GM12873 (cell line): ENCODE results near the gene FBRSL1.

ENCODE experiments used
- TF ChIP-seq, protein P1 (sequence below): IDR thresholded peaks from 2 replicates; pipeline ENCODE4 v1.5.1; 2012; ENCODE audit warnings: low read depth, mild to moderate bottlenecking, moderate library complexity, low read length, control low read depth; ENCODE audit not compliant: insufficient read depth; ENCODE audit errors: missing control alignments

Gene FBRSL1

DNA sequence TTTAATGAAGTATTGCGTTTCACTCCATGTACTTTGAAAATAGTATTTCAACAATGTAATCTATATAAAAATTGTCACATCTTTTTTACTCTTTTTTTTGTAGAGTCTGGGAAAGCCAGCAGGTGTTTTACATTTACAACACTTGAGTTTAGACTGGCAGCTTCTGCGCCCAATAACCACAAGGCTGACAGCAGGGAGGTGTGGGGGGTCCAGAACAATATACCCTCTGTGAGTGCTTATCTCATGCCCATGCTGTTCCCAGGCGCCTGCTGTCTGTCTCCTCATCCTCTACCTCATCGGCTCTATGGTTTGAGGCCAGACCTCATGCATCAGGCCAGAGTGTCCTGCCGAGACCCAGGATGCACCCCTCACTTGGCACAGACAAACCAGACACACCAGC, 24.9 kb downstream of the FBRSL1 start:
- TF ChIP-seq, protein P1, sequence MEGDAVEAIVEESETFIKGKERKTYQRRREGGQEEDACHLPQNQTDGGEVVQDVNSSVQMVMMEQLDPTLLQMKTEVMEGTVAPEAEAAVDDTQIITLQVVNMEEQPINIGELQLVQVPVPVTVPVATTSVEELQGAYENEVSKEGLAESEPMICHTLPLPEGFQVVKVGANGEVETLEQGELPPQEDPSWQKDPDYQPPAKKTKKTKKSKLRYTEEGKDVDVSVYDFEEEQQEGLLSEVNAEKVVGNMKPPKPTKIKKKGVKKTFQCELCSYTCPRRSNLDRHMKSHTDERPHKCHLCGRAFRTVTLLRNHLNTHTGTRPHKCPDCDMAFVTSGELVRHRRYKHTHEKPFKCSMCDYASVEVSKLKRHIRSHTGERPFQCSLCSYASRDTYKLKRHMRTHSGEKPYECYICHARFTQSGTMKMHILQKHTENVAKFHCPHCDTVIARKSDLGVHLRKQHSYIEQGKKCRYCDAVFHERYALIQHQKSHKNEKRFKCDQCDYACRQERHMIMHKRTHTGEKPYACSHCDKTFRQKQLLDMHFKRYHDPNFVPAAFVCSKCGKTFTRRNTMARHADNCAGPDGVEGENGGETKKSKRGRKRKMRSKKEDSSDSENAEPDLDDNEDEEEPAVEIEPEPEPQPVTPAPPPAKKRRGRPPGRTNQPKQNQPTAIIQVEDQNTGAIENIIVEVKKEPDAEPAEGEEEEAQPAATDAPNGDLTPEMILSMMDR: no peak

DNA sequence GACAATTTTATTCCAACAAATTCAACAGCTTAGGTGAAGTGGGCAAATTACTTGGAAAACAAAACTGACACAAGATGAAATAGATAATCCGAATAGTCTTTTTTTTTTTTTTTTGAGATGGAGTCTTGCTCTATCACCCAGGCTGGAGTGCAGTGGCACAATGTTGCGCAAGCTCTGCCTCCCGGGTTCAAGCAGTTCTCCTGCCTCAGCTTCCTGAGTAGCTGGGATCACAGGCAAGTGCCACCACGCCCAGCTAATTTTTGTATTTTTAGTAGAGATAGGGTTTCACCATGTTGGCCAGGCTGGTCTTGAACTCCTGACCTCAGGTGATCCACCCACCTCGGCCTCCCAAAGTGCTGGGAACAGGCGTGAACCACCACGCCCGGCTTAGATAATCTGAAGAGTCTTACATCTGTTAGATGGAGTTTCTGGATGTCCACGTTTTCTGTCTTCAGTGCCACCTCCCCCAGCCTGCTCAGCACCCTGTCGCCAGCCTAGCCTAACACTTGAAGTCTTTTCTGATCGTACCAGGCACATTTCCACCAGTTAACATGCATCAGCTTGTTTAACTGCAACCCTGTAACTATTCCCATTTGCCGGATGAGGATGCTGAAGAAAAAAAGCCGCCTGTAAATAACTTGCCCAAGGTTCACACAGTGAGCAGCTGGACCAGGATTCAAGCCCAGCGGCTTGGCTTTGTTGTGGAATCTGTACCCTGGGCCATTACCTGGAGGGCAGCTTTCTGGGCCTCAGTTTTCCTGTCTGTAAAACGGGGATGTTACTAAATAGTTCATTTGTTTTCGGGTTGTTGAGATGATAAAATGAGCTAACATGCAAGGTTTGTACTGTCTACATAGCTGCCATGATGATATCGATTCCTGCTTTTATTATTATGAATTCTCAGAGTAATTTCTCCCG, 26.4 kb downstream of the FBRSL1 start:
- TF ChIP-seq, protein P1: no peak

GRCh38 chr12:132517013-132517739, 27.2 kb downstream of the FBRSL1 start:
- TF ChIP-seq, protein P1: no peak

DNA sequence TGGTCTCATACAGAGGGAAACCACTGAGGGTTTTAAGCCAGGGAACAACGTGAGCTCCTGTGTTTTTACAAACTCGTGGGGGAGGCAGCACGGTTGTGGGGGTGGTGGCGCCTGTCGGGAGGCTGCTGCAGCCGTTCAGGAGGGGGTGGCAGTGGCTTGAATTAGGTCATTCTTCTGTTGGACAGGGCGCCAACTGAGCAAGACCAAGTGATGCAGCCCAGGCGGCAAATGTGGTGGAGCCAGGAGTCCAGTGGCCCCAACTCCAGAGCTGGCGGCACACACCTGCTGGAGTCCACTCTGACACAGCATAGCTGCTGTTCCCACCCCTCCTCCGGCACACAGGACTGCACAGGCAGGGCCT, 27.8 kb downstream of the FBRSL1 start:
- TF ChIP-seq, protein P1: no peak

GRCh38 chr12:132518354-132518992, 28.5 kb downstream of the FBRSL1 start:
- TF ChIP-seq, protein P1: no peak

DNA sequence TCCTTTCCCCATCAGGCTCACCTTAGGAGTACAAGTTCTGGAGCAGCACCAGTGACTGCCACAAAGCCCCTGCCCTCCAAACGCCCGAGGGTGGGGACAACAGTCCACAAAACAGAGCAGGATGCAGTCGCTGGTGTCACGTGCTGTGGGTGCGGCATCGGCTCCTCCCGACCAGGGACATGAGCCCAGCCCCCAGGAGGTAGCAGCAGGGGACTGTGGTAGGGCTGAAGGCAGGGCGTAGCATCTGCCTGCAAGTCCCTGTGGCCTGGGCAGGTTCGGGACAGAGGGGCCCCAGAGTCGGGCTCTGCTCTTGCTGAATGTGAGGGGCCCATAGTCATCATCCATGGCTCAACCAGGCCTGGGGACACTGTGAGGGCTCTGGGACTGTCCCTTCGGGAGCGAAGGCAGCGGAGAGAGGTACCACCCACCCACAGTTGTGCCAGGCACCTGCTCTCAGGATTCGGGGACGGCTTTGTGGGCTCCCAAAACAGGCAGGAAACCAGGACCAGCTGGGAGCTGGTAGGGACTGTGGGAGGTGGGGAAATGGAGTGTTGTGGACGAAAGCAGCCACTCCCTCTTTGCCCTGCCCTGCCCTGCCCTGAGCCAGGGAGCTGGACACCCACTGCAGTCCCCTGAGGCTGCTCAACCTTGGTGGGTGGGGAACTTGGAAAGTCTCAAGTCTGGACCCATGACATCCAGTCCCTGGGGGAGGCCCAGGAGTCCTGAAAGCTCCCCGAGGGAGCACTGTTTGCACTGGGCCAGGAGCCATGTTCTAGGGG, 30.7 kb downstream of the FBRSL1 start:
- TF ChIP-seq, protein P1: no peak

DNA sequence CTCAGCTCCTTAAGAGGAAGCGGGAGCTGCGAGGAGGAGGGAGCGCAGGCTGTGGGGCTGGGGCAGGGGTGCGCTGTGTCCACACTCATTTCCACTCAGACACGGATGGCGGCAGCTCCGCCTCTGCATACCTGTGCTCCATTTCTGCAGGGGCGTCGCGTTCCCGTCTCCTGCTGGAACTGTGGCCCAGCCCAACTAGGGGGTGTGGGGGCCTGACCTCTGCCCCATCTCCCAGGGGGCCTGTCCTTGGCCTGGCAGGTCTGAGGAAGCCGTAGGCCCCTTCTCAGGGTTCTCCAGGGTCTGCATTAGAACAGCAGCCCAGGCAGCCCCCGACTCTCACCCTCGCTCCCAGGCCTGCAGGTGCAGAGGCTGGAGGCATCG, 31.2 kb downstream of the FBRSL1 start:
- TF ChIP-seq, protein P1: no peak
